Endothelial cell of umbilical vein (primary cell): ENCODE measurements around the gene EIF4G2. TPM values are rescaled to one million over a fixed set of nuclear protein-coding genes. Genes with fewer than 3 reads are reported as not detected.
"Not testable (repeated sequence)": the region's sequence is repeated elsewhere in the genome, so short reads cannot be mapped to it uniquely, and the experiment has no call there.

Experiments
- BruUV-seq: library from RNA; stranded (reverse); fragments of 400-500 nt; replicated peaks from 2 replicates; lab custom pipeline; 2021; lab: Mats Ljungman, UMichigan
- CTCF ChIA-PET: fragments of 300-600, 350-600 bp; sonication (Branson Sonifier 250); formaldehyde crosslinking; loops from one replicate; lab custom pipeline; 2021; ENCODE audit warnings: antibody characterized with exemption, inconsistent platforms; lab: Charles Lee
- POLR2A ChIA-PET: fragments of 300-600, 350-600 bp; sonication (Branson Sonifier 250); formaldehyde crosslinking; loops from one replicate; lab custom pipeline; 2021; ENCODE audit warnings: antibody characterized with exemption, inconsistent platforms; lab: Charles Lee
- DNase-seq: peaks from one replicate; pipeline ENCODE4 v3.0.0-alpha.2; 2011; ENCODE audit warnings: low read depth, low spot score
- FAIRE-seq: peaks from 2 replicates; lab custom pipeline; 2011; peaks lifted over from hg19 to GRCh38; lab: Jason Lieb, UNC
- H2AFZ ChIP-seq: 2 replicates; pipeline ENCODE4 v1.6.0; 2012; ENCODE audit warnings: low read depth, low read length, control low read depth, inconsistent platforms
- H3K27ac ChIP-seq: 2 replicates; pipeline ENCODE4 v1.5.1; 2011; ENCODE audit warnings: low read depth, mild to moderate bottlenecking, control low read depth, low read length, moderate library complexity; ENCODE audit not compliant: insufficient read depth
- H3K27me3 ChIP-seq, 2 experiments: 2 replicates each; pipeline versions ENCODE4 v1.6.0 to v1.6.1; 2011; ENCODE audit warnings: low read length in 2 of 2, mixed read lengths in 1 of 2; ENCODE audit not compliant: control insufficient read depth in 2 of 2, insufficient read depth in 2 of 2
- H3K36me3 ChIP-seq, 2 experiments: 2 replicates in 1 of 2; 3 replicates in 1 of 2; pipeline ENCODE4 v1.5.1; 2011; ENCODE audit warnings: low read length in 2 of 2, mild to moderate bottlenecking in 1 of 2, moderate library complexity in 1 of 2; ENCODE audit not compliant: control insufficient read depth in 2 of 2, insufficient read depth in 2 of 2; ENCODE audit errors: extremely low read depth in 1 of 2
- H3K4me1 ChIP-seq: 3 replicates; pipeline ENCODE4 v1.5.1; 2011; ENCODE audit warnings: mild to moderate bottlenecking, low read length; ENCODE audit not compliant: control insufficient read depth, insufficient read depth; ENCODE audit errors: extremely low read depth
- H3K4me2 ChIP-seq: 2 replicates; pipeline ENCODE4 v1.6.1; 2011; ENCODE audit warnings: low read length, control low read depth, mixed read lengths; ENCODE audit not compliant: insufficient read depth
- H3K4me3 ChIP-seq, 3 experiments: fragments of 200-600 bp in 1 of 3; sonication (generic), shearing (Covaris generic) in 1 of 3; replicated peaks in 1 of 3; 2 replicates each; pipeline ENCODE4 v1.5.1; 2011 to 2016; ENCODE audit warnings: control low read depth in 3 of 3, low read length in 3 of 3, mild to moderate bottlenecking in 2 of 3, inconsistent platforms in 1 of 3, low read depth in 1 of 3, moderate library complexity in 1 of 3; ENCODE audit not compliant: insufficient read depth in 1 of 3
- H3K79me2 ChIP-seq: 2 replicates; pipeline ENCODE4 v1.6.0; 2012; ENCODE audit warnings: low read length, inconsistent platforms; ENCODE audit not compliant: control insufficient read depth, insufficient read depth
- H3K9ac ChIP-seq: replicated peaks from 2 replicates; pipeline ENCODE3; 2011; ENCODE audit warnings: low read length, control low read depth; ENCODE audit not compliant: insufficient read depth; ENCODE audit errors: extremely low read depth
- H3K9me1 ChIP-seq: replicated peaks from 3 replicates; pipeline ENCODE4 v1.6.0; 2011; ENCODE audit warnings: mild to moderate bottlenecking, low read length; ENCODE audit not compliant: control insufficient read depth, insufficient read depth; ENCODE audit errors: extremely low read depth
- H3K9me3 ChIP-seq: replicated peaks from 2 replicates; pipeline ENCODE4 v1.5.1; 2012; ENCODE audit warnings: low read length, inconsistent platforms; ENCODE audit not compliant: control insufficient read depth, insufficient read depth
- H4K20me1 ChIP-seq: replicated peaks from 2 replicates; pipeline ENCODE3; 2011; ENCODE audit warnings: mild to moderate bottlenecking, low read length; ENCODE audit not compliant: control insufficient read depth, insufficient read depth; ENCODE audit errors: extremely low read depth
- CTCF ChIP-seq, 2 donors: IDR thresholded peaks; 1 replicate in 1 of 2; 2 replicates in 1 of 2; pipeline ENCODE4 v1.5.1; 2011; ENCODE audit warnings: low read length in 2 of 2, mild to moderate bottlenecking in 2 of 2, moderate library complexity in 2 of 2, control low read depth in 1 of 2, inconsistent platforms in 1 of 2, low read depth in 1 of 2; ENCODE audit not compliant: insufficient read depth in 1 of 2; ENCODE audit errors: extremely low read depth in 1 of 2
- EZH2 ChIP-seq: IDR thresholded peaks from 2 replicates; pipeline ENCODE4 v1.6.1; 2012; ENCODE audit warnings: borderline replicate concordance, low read depth, mild to moderate bottlenecking, moderate library complexity, low read length, inconsistent platforms; ENCODE audit not compliant: severe bottlenecking
- FOS ChIP-seq: IDR thresholded peaks from 2 replicates; pipeline ENCODE4 v1.6.1; 2011; ENCODE audit warnings: mild to moderate bottlenecking, low read length, moderate library complexity, borderline replicate concordance; ENCODE audit not compliant: insufficient read depth
- GATA2 ChIP-seq: IDR thresholded peaks from 2 replicates; pipeline ENCODE4 v1.7.0; 2011; ENCODE audit warnings: low read depth, mild to moderate bottlenecking, moderate library complexity, mixed read lengths, low read length; ENCODE audit not compliant: insufficient read length, insufficient read depth
- JUN ChIP-seq: IDR thresholded peaks from 2 replicates; pipeline ENCODE4 v1.6.1; 2011; ENCODE audit warnings: borderline replicate concordance, low read depth; ENCODE audit not compliant: insufficient read length, insufficient read depth
- MYC ChIP-seq: IDR thresholded peaks from one replicate; pipeline ENCODE4 v1.6.1; 2011; ENCODE audit warnings: mild to moderate bottlenecking, low read depth, low read length
- POLR2A ChIP-seq: IDR thresholded peaks from 2 replicates; pipeline ENCODE4 v1.6.1; 2012; ENCODE audit warnings: low read depth, mild to moderate bottlenecking, control low read depth, low read length
- POLR2AphosphoS5 ChIP-seq: IDR thresholded peaks from 2 replicates; pipeline ENCODE4 v1.6.1; 2012; ENCODE audit warnings: low read depth, mild to moderate bottlenecking, control low read depth, low read length, moderate library complexity; ENCODE audit not compliant: insufficient read depth
- dilution Hi-C: fragments of 300-500 bp; cut with MboI; formaldehyde crosslinking; loops from one replicate; pipeline ENCODE4 v1.15.0; 2019; ENCODE audit warnings: low sequenced_read_pairs; ENCODE audit not compliant: extremely low pct_ligation_motif_present
- intact Hi-C: fragments of 100-400 bp; cut with micrococcal nuclease; formaldehyde crosslinking; loops from one replicate; pipeline ENCODE4 v1.10.0; 2022
- polyA plus RNA-seq, 4 experiments: library from polyadenylated mRNA; depleted of rRNA in 3 of 4; stranded (reverse) in 3 of 4; unstranded in 1 of 4; fragments of >200 nt; gene quantifications; 2 replicates each; pipeline versions ENCODE4 v1.2.1 to v1.2.3, GENCODE V29; 2011 to 2012; ENCODE audit warnings: missing spikeins in 1 of 4
- total RNA-seq: library from RNA; stranded (reverse); gene quantifications from 2 replicates; pipeline ENCODE4 v1.2.3, GENCODE V29; 2021
- TF ChIP-seq, protein P1 (sequence below): IDR thresholded peaks from 2 replicates; pipeline ENCODE4 v1.6.1; 2011; ENCODE audit not compliant: insufficient read depth, insufficient read length

EIF4G2 gene
- total and polyA plus RNA-seq, 2 donors (not counting 3 experiments of a cell fraction or from before 2014, with no cell fraction given): 382 to 1,194 TPM

- H3K4me3 ChIP-seq: no peak overlapping the region
- dilution Hi-C loops: no loop called here
- H4K20me1 ChIP-seq: no peaks in the 10 kb centered on the region
- FAIRE-seq: no peak
- H3K27ac ChIP-seq: no peak overlapping the region
- intact Hi-C loops: no loop called here
- no peaks in the 10 kb centered on the region for H3K9me1 ChIP-seq
- no peaks in the 10 kb centered on the region for H3K36me3 ChIP-seq
- no peak overlapping the region for H2AFZ ChIP-seq
- ChIA-PET CTCF (no interaction called here), POLR2A (no interaction called here)
- H3K27me3 ChIP-seq: no peaks in the 10 kb centered on the region
- H3K79me2 ChIP-seq: no peaks in the 10 kb centered on the region
- no peaks in the 10 kb centered on the region for H3K9me3 ChIP-seq
- H3K4me1 ChIP-seq: no peaks in the 10 kb centered on the region
- no TSS peak for BruUV-seq
- H3K9ac ChIP-seq: no peak overlapping the region
- TF ChIP-seq JUN (no peak), GATA2 (no peak), EZH2 (no peak), MYC (no peak), CTCF (IDR thresholded peaks at IDR 0.05; ENCODE audit: extremely low read depth in 1 of 2, insufficient read depth in 1 of 2, low read depth in 1 of 2, low read length in 2 of 2) (no peak), POLR2AphosphoS5 (no peak), POLR2A (no peak), FOS (no peak)
- TF ChIP-seq, protein P1, sequence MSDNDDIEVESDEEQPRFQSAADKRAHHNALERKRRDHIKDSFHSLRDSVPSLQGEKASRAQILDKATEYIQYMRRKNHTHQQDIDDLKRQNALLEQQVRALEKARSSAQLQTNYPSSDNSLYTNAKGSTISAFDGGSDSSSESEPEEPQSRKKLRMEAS: no peak
- no peak overlapping the region for H3K4me2 ChIP-seq
- no peak for DNase-seq
Measured at GRCh38 chr11:10823152-10823579, 14.4 kb upstream of the EIF4G2 start.

- DNase-seq, H3K9ac ChIP-seq, H3K4me2 ChIP-seq, BruUV-seq, H3K79me2 ChIP-seq, H3K4me3 ChIP-seq, H3K36me3 ChIP-seq, H3K27me3 ChIP-seq, H3K27ac ChIP-seq, POLR2A ChIA-PET, dilution Hi-C loops, FAIRE-seq, intact Hi-C loops, H3K4me1 ChIP-seq, H3K9me3 ChIP-seq, H2AFZ ChIP-seq, CTCF ChIA-PET, H3K9me1 ChIP-seq, H4K20me1 ChIP-seq: not testable (repeated sequence)
Measured at GRCh38 chr11:10822491-10822890, 13.8 kb upstream of the EIF4G2 start.
